Suppressor macrophage treated with lipopolysaccharide for 1 hour (primary cell): Measurements from ENCODE around the gene PEX3.

Source experiments
- DNase-seq, 3 donors: peaks; one replicate each; pipeline ENCODE4 v3.0.0-alpha.2; 2020 to 2022

PEX3 gene

GRCh38 chr6:143539734-143540133, 89.1 kb downstream of the PEX3 start:
- no peak for DNase-seq

- no peak for DNase-seq
Observed at GRCh38 chr6:143540192-143540591, 89.6 kb downstream of the PEX3 start.
